Measurements from ENCODE around the gene PROK1. TPM values are rescaled to one million over a fixed set of nuclear protein-coding genes. Genes with fewer than 3 reads are reported as not detected.

PROK1 gene
- total and polyA plus RNA-seq, 2 of the 13 experiments (the other 11 are each of a cell fraction or from before 2014, with no cell fraction given) = 0.07 TPM; not detected in 1

DNA sequence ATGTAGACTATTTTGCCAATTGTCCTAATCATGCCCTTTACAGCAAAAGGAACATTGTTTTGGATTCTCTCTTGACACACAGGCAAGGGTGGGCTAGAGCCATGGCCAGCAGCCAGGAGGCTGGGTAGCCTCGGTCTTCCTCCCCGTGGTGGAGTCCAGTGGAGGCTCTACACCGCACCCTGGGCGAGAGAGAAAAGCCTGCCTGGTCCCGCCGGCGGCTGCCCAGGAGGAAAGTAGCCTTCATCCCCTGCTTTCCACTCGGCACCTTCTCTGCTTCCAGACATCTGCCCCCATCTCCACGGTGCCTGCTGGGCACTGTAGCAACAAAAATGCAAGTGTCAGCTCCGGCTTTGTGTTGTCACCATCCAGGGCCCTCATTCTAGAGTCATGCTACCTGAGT, 21.6 kb downstream of the PROK1 start:
- ChIA-PET POLR2A (no interaction called here), CTCF (ENCODE audit: low intra/inter-chr PET ratio, low total read pairs) (no interaction called here)
- in situ Hi-C loops (cut with HindIII; ENCODE audit: extremely low pct_ligation_motif_present, low pct_unique_long_range_greater_than_20kb) (no loop called here), intact Hi-C loops (cut with micrococcal nuclease; ENCODE audit: unreplicated experiment) (no loop called here)
- Histone ChIP-seq H3K9me3 (ENCODE audit: low read length) (no peaks in the 10 kb centered on the region), H3K27ac (ENCODE audit: extremely low read length, insufficient read depth, low read length) (no peak overlapping the region), H3K4me1 (ENCODE audit: insufficient read depth, low read length) (no peaks in the 10 kb centered on the region), H2AFZ (ENCODE audit: low read length) (no peak overlapping the region), H3K36me3 (replicated peaks in 1 of 2; ENCODE audit: control insufficient read depth in 1 of 2, insufficient read depth in 2 of 2, low read length in 2 of 2) (no peaks in the 10 kb centered on the region), H3K4me3 (replicated peaks in 1 of 3; ENCODE audit: insufficient read depth in 1 of 3, low read depth in 2 of 3, low read length in 3 of 3) (no peak overlapping the region), H3K4me2 (ENCODE audit: low read depth, low read length) (no peak overlapping the region), H3K9ac (ENCODE audit: insufficient read depth, low read depth, low read length) (no peak overlapping the region), H3K27me3 (ENCODE audit: control insufficient read depth in 1 of 2, insufficient read depth in 2 of 2, low read length in 2 of 2) (no peaks in the 10 kb centered on the region), H4K20me1 (ENCODE audit: insufficient read depth, low read length) (no peaks in the 10 kb centered on the region), H3K79me2 (ENCODE audit: insufficient read depth, low read length) (no peaks in the 10 kb centered on the region)
- FAIRE-seq (no peak), ATAC-seq (no peak), DNase-seq (ENCODE audit: low spot score) (no peak)
- WGBS (ENCODE audit: low lambda C conversion rate) = 39% methylated on average over 8 of the region's 10 CpGs
- no TSS peak for BruUV-seq (replicated peaks)
- TF ChIP-seq EED (CRISPR knock-in tag; IDR thresholded peaks at IDR 0.05) (no peak), MYNN (CRISPR knock-in tag; IDR thresholded peaks at IDR 0.05; ENCODE audit: low read depth) (no peak)

DNA sequence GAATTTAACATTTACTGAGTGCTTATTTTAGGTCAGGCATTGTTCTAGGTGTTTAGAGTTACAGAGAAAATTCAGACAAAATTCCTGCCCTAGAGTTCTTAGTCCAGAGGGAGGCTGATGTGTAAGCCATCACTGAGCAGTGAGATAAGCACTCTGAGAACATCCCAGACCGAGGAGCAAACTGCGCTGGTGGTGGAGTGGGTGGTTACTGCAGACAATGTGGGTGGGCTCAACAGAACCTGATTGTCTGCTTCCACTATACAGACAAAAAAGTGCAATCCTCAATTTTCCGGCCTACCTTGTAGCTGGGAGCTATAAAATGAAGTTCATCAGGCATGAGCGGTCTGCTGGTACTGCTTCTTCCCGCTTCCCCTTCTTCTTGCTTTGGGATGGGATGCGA, 23.5 kb downstream of the PROK1 start:
- CTCF ChIA-PET (ENCODE audit: low intra/inter-chr PET ratio, low total read pairs) = no interaction called here
- Histone ChIP-seq H2AFZ (ENCODE audit: low read length) (no peak overlapping the region), H3K4me3 (replicated peaks in 1 of 3; ENCODE audit: insufficient read depth in 1 of 3, low read depth in 2 of 3, low read length in 3 of 3) (no peak overlapping the region), H3K9ac (ENCODE audit: insufficient read depth, low read depth, low read length) (no peak overlapping the region), H3K4me1 (ENCODE audit: insufficient read depth, low read length) (no peaks in the 10 kb centered on the region), H3K4me2 (ENCODE audit: low read depth, low read length) (no peak overlapping the region), H4K20me1 (ENCODE audit: insufficient read depth, low read length) (no peaks in the 10 kb centered on the region), H3K36me3 (replicated peaks in 1 of 2; ENCODE audit: control insufficient read depth in 1 of 2, insufficient read depth in 2 of 2, low read length in 2 of 2) (no peaks in the 10 kb centered on the region), H3K27me3 (ENCODE audit: control insufficient read depth in 1 of 2, insufficient read depth in 2 of 2, low read length in 2 of 2) (no peaks in the 10 kb centered on the region), H3K27ac (ENCODE audit: extremely low read length, insufficient read depth, low read length) (no peak overlapping the region), H3K9me3 (ENCODE audit: low read length) (no peaks in the 10 kb centered on the region), H3K79me2 (ENCODE audit: insufficient read depth, low read length) (no peaks in the 10 kb centered on the region)
- in situ Hi-C loops (cut with HindIII; ENCODE audit: extremely low pct_ligation_motif_present, low pct_unique_long_range_greater_than_20kb) = no loop called here
- ATAC-seq (no peak), FAIRE-seq (no peak), DNase-seq (ENCODE audit: low spot score) (no peak)
- intact Hi-C loops (cut with micrococcal nuclease; ENCODE audit: unreplicated experiment) = no loop called here
- WGBS (ENCODE audit: low lambda C conversion rate) = 59% methylated on average over 6 of the region's 6 CpGs
- POLR2A ChIA-PET = no interaction called here
- BruUV-seq (replicated peaks) = no TSS peak
- TF ChIP-seq, protein P1, sequence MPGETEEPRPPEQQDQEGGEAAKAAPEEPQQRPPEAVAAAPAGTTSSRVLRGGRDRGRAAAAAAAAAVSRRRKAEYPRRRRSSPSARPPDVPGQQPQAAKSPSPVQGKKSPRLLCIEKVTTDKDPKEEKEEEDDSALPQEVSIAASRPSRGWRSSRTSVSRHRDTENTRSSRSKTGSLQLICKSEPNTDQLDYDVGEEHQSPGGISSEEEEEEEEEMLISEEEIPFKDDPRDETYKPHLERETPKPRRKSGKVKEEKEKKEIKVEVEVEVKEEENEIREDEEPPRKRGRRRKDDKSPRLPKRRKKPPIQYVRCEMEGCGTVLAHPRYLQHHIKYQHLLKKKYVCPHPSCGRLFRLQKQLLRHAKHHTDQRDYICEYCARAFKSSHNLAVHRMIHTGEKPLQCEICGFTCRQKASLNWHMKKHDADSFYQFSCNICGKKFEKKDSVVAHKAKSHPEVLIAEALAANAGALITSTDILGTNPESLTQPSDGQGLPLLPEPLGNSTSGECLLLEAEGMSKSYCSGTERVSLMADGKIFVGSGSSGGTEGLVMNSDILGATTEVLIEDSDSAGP (CRISPR knock-in tag; IDR thresholded peaks at IDR 0.05; ENCODE audit: borderline replicate concordance) = no peak
- TF ChIP-seq ZNF30 (CRISPR knock-in tag; IDR thresholded peaks at IDR 0.05) (no peak), SMARCC2 (IDR thresholded peaks at IDR 0.05) (no peak), BRD4 (CRISPR knock-in tag; IDR thresholded peaks at IDR 0.05) (no peak), ZNF816 (CRISPR knock-in tag; IDR thresholded peaks at IDR 0.05; ENCODE audit: borderline replicate concordance) (no peak), ZNF10 (CRISPR knock-in tag; IDR thresholded peaks at IDR 0.05; ENCODE audit: borderline replicate concordance, low read depth) (no peak), ZNF34 (CRISPR knock-in tag; IDR thresholded peaks at IDR 0.05; ENCODE audit: borderline replicate concordance) (no peak)
- TF ChIP-seq, protein P2, sequence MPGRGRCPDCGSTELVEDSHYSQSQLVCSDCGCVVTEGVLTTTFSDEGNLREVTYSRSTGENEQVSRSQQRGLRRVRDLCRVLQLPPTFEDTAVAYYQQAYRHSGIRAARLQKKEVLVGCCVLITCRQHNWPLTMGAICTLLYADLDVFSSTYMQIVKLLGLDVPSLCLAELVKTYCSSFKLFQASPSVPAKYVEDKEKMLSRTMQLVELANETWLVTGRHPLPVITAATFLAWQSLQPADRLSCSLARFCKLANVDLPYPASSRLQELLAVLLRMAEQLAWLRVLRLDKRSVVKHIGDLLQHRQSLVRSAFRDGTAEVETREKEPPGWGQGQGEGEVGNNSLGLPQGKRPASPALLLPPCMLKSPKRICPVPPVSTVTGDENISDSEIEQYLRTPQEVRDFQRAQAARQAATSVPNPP (CRISPR knock-in tag; IDR thresholded peaks at IDR 0.05) = no peak
- TF ChIP-seq, protein P3, sequence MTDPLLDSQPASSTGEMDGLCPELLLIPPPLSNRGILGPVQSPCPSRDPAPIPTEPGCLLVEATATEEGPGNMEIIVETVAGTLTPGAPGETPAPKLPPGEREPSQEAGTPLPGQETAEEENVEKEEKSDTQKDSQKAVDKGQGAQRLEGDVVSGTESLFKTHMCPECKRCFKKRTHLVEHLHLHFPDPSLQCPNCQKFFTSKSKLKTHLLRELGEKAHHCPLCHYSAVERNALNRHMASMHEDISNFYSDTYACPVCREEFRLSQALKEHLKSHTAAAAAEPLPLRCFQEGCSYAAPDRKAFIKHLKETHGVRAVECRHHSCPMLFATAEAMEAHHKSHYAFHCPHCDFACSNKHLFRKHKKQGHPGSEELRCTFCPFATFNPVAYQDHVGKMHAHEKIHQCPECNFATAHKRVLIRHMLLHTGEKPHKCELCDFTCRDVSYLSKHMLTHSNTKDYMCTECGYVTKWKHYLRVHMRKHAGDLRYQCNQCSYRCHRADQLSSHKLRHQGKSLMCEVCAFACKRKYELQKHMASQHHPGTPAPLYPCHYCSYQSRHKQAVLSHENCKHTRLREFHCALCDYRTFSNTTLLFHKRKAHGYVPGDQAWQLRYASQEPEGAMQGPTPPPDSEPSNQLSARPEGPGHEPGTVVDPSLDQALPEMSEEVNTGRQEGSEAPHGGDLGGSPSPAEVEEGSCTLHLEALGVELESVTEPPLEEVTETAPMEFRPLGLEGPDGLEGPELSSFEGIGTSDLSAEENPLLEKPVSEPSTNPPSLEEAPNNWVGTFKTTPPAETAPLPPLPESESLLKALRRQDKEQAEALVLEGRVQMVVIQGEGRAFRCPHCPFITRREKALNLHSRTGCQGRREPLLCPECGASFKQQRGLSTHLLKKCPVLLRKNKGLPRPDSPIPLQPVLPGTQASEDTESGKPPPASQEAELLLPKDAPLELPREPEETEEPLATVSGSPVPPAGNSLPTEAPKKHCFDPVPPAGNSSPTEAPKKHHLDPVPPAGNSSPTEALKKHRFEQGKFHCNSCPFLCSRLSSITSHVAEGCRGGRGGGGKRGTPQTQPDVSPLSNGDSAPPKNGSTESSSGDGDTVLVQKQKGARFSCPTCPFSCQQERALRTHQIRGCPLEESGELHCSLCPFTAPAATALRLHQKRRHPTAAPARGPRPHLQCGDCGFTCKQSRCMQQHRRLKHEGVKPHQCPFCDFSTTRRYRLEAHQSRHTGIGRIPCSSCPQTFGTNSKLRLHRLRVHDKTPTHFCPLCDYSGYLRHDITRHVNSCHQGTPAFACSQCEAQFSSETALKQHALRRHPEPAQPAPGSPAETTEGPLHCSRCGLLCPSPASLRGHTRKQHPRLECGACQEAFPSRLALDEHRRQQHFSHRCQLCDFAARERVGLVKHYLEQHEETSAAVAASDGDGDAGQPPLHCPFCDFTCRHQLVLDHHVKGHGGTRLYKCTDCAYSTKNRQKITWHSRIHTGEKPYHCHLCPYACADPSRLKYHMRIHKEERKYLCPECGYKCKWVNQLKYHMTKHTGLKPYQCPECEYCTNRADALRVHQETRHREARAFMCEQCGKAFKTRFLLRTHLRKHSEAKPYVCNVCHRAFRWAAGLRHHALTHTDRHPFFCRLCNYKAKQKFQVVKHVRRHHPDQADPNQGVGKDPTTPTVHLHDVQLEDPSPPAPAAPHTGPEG (CRISPR knock-in tag; IDR thresholded peaks at IDR 0.05) = no peak
